HepG2 (cell line): ENCODE measurements around the gene ZSCAN2. TPM values are rescaled to one million over a fixed set of nuclear protein-coding genes. Genes with fewer than 3 reads are reported as not detected.
"Not testable (repeated sequence)": the region's sequence is repeated elsewhere in the genome, so short reads cannot be mapped to it uniquely, and the experiment has no call there.

Experiments
- ATAC-seq: fragments of 200-7000 bp; cut with Tn5 transposase; 3 replicates; pipeline ENCODE4 v1.9.1; 2020; ENCODE audit warnings: mild to moderate bottlenecking, moderate library complexity
- BruUV-seq: library from RNA; stranded (reverse); fragments of 400-500 nt; replicated peaks from 2 replicates; lab custom pipeline; 2021; lab: Mats Ljungman, UMichigan
- CTCF ChIA-PET: fragments of 300-600 bp; formaldehyde crosslinking; extraction: SDS; loops from one replicate; lab custom pipeline; 2021; ENCODE audit warnings: low total read pairs, inconsistent platforms, low intra/inter-chr PET ratio; lab: Yijun Ruan, JAX
- POLR2A ChIA-PET: fragments of 350-600 bp; sonication (Branson Sonifier 250); formaldehyde crosslinking; loops from one replicate; lab custom pipeline; 2020; ENCODE audit warnings: antibody characterized with exemption, inconsistent platforms; lab: Yijun Ruan, JAX
- DNase-seq: peaks from one replicate; pipeline ENCODE4 v3.0.0-alpha.2; 2015; ENCODE audit warnings: low spot score
- FAIRE-seq: peaks from 3 replicates; lab custom pipeline; 2011; peaks lifted over from hg19 to GRCh38; lab: Jason Lieb, UNC
- H2AFZ ChIP-seq: one replicate; pipeline ENCODE4 v1.6.1; 2011; ENCODE audit warnings: low read length, inconsistent platforms
- H3K27ac ChIP-seq: fragments of 300-600 bp; 3 replicates; pipeline ENCODE4 v1.8.0; 2011; ENCODE audit warnings: mixed run types, mild to moderate bottlenecking, mixed read lengths, low read length, inconsistent platforms; ENCODE audit not compliant: insufficient read depth; ENCODE audit errors: extremely low read length
- H3K27me3 ChIP-seq, 2 experiments: fragments of 200-600 bp in 1 of 2; 2 replicates in 1 of 2; 3 replicates in 1 of 2; pipeline versions ENCODE4 v1.6.0 to v1.8.0; 2011; ENCODE audit warnings: low read length in 2 of 2, mild to moderate bottlenecking in 2 of 2, moderate library complexity in 2 of 2, inconsistent platforms in 1 of 2; ENCODE audit not compliant: insufficient read depth in 2 of 2, control insufficient read depth in 1 of 2
- H3K36me3 ChIP-seq, 2 experiments: fragments of 200-600 bp in 1 of 2; replicated peaks in 1 of 2; 2 replicates in 1 of 2; 3 replicates in 1 of 2; pipeline versions ENCODE4 v1.5.1 to v1.8.0; 2011; ENCODE audit warnings: low read length in 2 of 2, inconsistent platforms in 1 of 2; ENCODE audit not compliant: insufficient read depth in 2 of 2, control insufficient read depth in 1 of 2
- H3K4me1 ChIP-seq: 2 replicates; pipeline ENCODE4 v1.5.1; 2012; ENCODE audit warnings: low read length, inconsistent platforms; ENCODE audit not compliant: insufficient read depth
- H3K4me2 ChIP-seq: 2 replicates; pipeline ENCODE4 v1.6.0; 2011; ENCODE audit warnings: low read depth, low read length, inconsistent platforms
- H3K4me3 ChIP-seq, 3 experiments: fragments of 200-600 bp in 1 of 3; sonication (generic), shearing (Covaris generic) in 1 of 3; replicated peaks in 1 of 3; 2 replicates each; pipeline ENCODE4 v1.5.1; 2011 to 2016; ENCODE audit warnings: low read length in 3 of 3, inconsistent platforms in 2 of 3, low read depth in 2 of 3, mild to moderate bottlenecking in 2 of 3, control low read depth in 1 of 3, mixed read lengths in 1 of 3; ENCODE audit not compliant: insufficient read depth in 1 of 3
- H3K79me2 ChIP-seq: one replicate; pipeline ENCODE4 v1.6.1; 2011; ENCODE audit warnings: low read length, inconsistent platforms; ENCODE audit not compliant: insufficient read depth
- H3K9ac ChIP-seq: 2 replicates; pipeline ENCODE4 v1.6.0; 2011; ENCODE audit warnings: mild to moderate bottlenecking, low read depth, low read length, inconsistent platforms; ENCODE audit not compliant: insufficient read depth
- H3K9me3 ChIP-seq: 2 replicates; pipeline ENCODE4 v1.5.1; 2012; ENCODE audit warnings: mild to moderate bottlenecking, low read length
- H4K20me1 ChIP-seq: 2 replicates; pipeline ENCODE4 v1.6.0; 2011; ENCODE audit warnings: inconsistent platforms, mild to moderate bottlenecking, low read length, moderate library complexity; ENCODE audit not compliant: insufficient read depth
- ARID5B ChIP-seq: IDR thresholded peaks from 2 replicates; pipeline ENCODE4 v1.4.0; 2020; ENCODE audit warnings: mild to moderate bottlenecking, missing genetic modification reagents
- GATAD2A ChIP-seq: IDR thresholded peaks from 2 replicates; pipeline ENCODE4 v1.6.1; 2016
- NR2F6 ChIP-seq, 2 experiments: IDR thresholded peaks; 2 replicates each; pipeline ENCODE4 v1.6.1; 2016; ENCODE audit warnings: antibody characterized with exemption in 1 of 2, mild to moderate bottlenecking in 1 of 2
- SAP130 ChIP-seq: IDR thresholded peaks from 2 replicates; pipeline ENCODE4 v1.6.1; 2016; ENCODE audit warnings: low read depth
- WGBS: methylation state at CpG from one replicate; pipeline ENCODE4 v1.1.6; 2017; ENCODE audit warnings: low lambda C conversion rate; 5-methylcytosine and 5-hydroxymethylcytosine counted together
- in situ Hi-C: cut with HindIII; loops from 2 replicates; pipeline ENCODE4 v1.10.0; 2017; ENCODE audit warnings: low pct_unique_long_range_greater_than_20kb; ENCODE audit not compliant: extremely low pct_ligation_motif_present
- intact Hi-C: fragments of 100-400 bp; cut with micrococcal nuclease; formaldehyde crosslinking; loops from one replicate; pipeline ENCODE4 v1.10.0; 2022; ENCODE audit not compliant: unreplicated experiment
- polyA plus RNA-seq, 8 experiments: library from polyadenylated mRNA; depleted of rRNA in 3 of 8; stranded (reverse) in 7 of 8; unstranded in 1 of 8; fragments of >200 nt; fragmentation: Illumina TruSeq in 4 of 8; extraction: Trizol in 4 of 8; gene quantifications; 2 replicates each; pipeline versions ENCODE4 v1.2.1 to v1.2.3, GENCODE V29; 2011 to 2016; ENCODE audit warnings: low read depth in 4 of 8, missing spikeins in 1 of 8, mixed read lengths in 1 of 8; ENCODE audit not compliant: insufficient read depth in 1 of 8
- total RNA-seq, 5 experiments: library from RNA; depleted of rRNA; stranded (reverse); fragments of >200 nt; fragmentation: Illumina TruSeq; extraction: Trizol; gene quantifications; 2 replicates each; pipeline ENCODE4 v1.2.3, GENCODE V29; 2016; ENCODE audit warnings: low read depth in 1 of 5

Gene ZSCAN2
- total and polyA plus RNA-seq, 2 of the 13 experiments (the other 11 are each of a cell fraction or from before 2014, with no cell fraction given), result 11.4 to 21.5 TPM

DNA sequence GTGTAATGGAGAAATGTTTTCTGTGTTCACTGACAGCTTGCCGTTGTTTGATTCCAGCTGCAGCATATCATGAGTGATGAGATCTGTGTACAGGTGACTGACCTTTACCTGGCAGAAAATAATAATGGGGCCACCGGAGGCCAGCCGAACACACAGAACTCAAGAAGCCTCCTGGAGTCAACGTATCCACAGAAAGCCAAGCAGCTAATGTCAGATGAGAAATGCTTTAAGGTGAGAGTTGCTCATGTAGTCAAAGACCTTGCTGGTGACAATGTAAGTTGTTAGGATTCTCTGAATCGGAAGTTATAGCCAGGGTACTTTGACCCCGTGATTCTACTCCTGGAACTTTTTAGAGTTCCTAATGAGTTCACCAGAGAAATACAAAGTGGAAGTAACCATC, 22.9 kb upstream of the ZSCAN2 start:
- DNase-seq; TF ChIP-seq NR2F6 (IDR thresholded peaks at IDR 0.05): not testable (repeated sequence)
- peak; percentile 22; the same call in 1 of the 2 replicates for TF ChIP-seq GATAD2A
- TF ChIP-seq NR2F6 (CRISPR knock-in tag; IDR thresholded peaks at IDR 0.05), result 0 out of 2 replicates have a peak, but pooled peaks have one; percentile 18
- TF ChIP-seq ARID5B (CRISPR knock-in tag), result peak; percentile 19; the same call in 1 of the 2 replicates
- peak; percentile 32 for TF ChIP-seq SAP130 (CRISPR knock-in tag)
- TF ChIP-seq, all 625 proteins: peak for 4; not testable (repeated sequence) for 621
- H3K4me3 ChIP-seq, result peak overlapping the region in 2 of 3 experiments; percentile 26 to 41; a peak in 1 of 6 replicates
- H4K20me1 ChIP-seq, H3K27ac ChIP-seq, H2AFZ ChIP-seq, ATAC-seq, intact Hi-C loops, CTCF ChIA-PET, BruUV-seq, H3K79me2 ChIP-seq, H3K36me3 ChIP-seq, H3K27me3 ChIP-seq, in situ Hi-C loops, H3K9me3 ChIP-seq, H3K9ac ChIP-seq: not testable (repeated sequence)
- POLR2A ChIA-PET, result interaction anchor here (0.8 kb wide), 1 partner anchor 10 kb away, joined by 3 read pairs; no protein-coding TSS in a partner anchor
- peak; percentile 15 for FAIRE-seq
- H3K4me1 ChIP-seq, result peaks cover 67% of the 10 kb centered on the region
- WGBS, result 2% methylated on average over 6 of the region's 6 CpGs
- peak overlapping the region; percentile 56 for H3K4me2 ChIP-seq
